ENCODE data around the gene SCN7A.

The SCN7A gene

GRCh38 chr2:166357068-166357949, 136.7 kb downstream of the SCN7A start:
- no peak for DNase-seq (ENCODE audit: low read depth)

Data from activated T-cell treated with anti-CD3 and anti-CD28 coated beads for 1 hour (primary cell).